Karpas-422 (cell line): ENCODE measurements around the gene TXNDC12. TPM values are rescaled to one million over a fixed set of nuclear protein-coding genes. Genes with fewer than 3 reads are reported as not detected.

Experiments used
- DNase-seq: peaks from one replicate; pipeline ENCODE4 v3.0.0-alpha.2; 2015
- H2AFZ ChIP-seq: fragments of 200-600 bp; sonication (generic); 2 replicates; pipeline ENCODE4 v1.6.1; 2014; ENCODE audit warnings: antibody characterized with exemption, low read length, mixed read lengths
- H3K27ac ChIP-seq: fragments of 200-600 bp; sonication (generic); 2 replicates; pipeline ENCODE4 v1.5.1; 2014; ENCODE audit warnings: mild to moderate bottlenecking, low read length, moderate library complexity
- H3K27me3 ChIP-seq: fragments of 200-600 bp; sonication (generic); 2 replicates; pipeline ENCODE4 v1.6.1; 2014; ENCODE audit warnings: low read length, mixed read lengths
- H3K36me3 ChIP-seq: fragments of 200-600 bp; sonication (generic); 2 replicates; pipeline ENCODE4 v1.6.1; 2014; ENCODE audit warnings: low read length, mixed read lengths; ENCODE audit not compliant: insufficient read depth
- H3K4me1 ChIP-seq: fragments of 200-600 bp; sonication (generic); 2 replicates; pipeline ENCODE4 v1.6.1; 2014; ENCODE audit warnings: mild to moderate bottlenecking, low read length, mixed read lengths
- H3K4me2 ChIP-seq: fragments of 200-600 bp; sonication (generic); 2 replicates; pipeline ENCODE4 v1.6.1; 2014; ENCODE audit warnings: low read length, low read depth, mild to moderate bottlenecking; ENCODE audit not compliant: poor library complexity, severe bottlenecking
- H3K4me3 ChIP-seq: fragments of 200-600 bp; sonication (generic); 2 replicates; pipeline ENCODE4 v1.5.1; 2014; ENCODE audit warnings: mild to moderate bottlenecking, antibody characterized with exemption, low read length, mixed read lengths
- H3K79me2 ChIP-seq: fragments of 200-600 bp; sonication (generic); 2 replicates; pipeline ENCODE4 v1.6.1; 2014; ENCODE audit warnings: mild to moderate bottlenecking, low read length, mixed read lengths
- H3K9ac ChIP-seq: fragments of 200-600 bp; sonication (generic); 2 replicates; pipeline ENCODE4 v1.6.0; 2014; ENCODE audit warnings: low read length
- H3K9me2 ChIP-seq: fragments of 200-600 bp; sonication (generic), shearing (Covaris generic); replicated peaks from 2 replicates; pipeline ENCODE4 v1.6.0; 2014; ENCODE audit warnings: mild to moderate bottlenecking, low read length, moderate library complexity; ENCODE audit not compliant: insufficient read depth
- H3K9me3 ChIP-seq: fragments of 300-700, 200-600 bp; sonication (generic); 2 replicates; pipeline ENCODE4 v1.6.1; 2014; ENCODE audit warnings: low read length, mixed read lengths
- H4K20me1 ChIP-seq: fragments of 200-600 bp; sonication (generic); 2 replicates; pipeline ENCODE4 v1.6.1; 2014; ENCODE audit warnings: mild to moderate bottlenecking, antibody characterized with exemption, low read length, low read depth; ENCODE audit not compliant: insufficient read depth
- small RNA-seq: library from RNA; depleted of rRNA; stranded (forward); fragments of <200 nt; gene quantifications from one replicate; pipeline ENCODE3, GENCODE V24; 2014
- total RNA-seq: library from RNA; depleted of rRNA; stranded (reverse); fragments of >200 nt; shearing (Covaris generic); gene quantifications from 2 replicates; pipeline ENCODE4 v1.2.3, GENCODE V29; 2014; ENCODE audit warnings: low replicate concordance; rRNA removed

TXNDC12 gene
- total RNA-seq, 1 experiment from 2014 or later, result 39.2 TPM

- Histone ChIP-seq H3K9me3 (no peaks in the 10 kb centered on the region), H3K4me3 (no peak overlapping the region), H3K27ac (no peak overlapping the region), H4K20me1 (no peaks in the 10 kb centered on the region), H3K9me2 (no peaks in the 10 kb centered on the region), H3K27me3 (no peaks in the 10 kb centered on the region), H3K79me2 (no peaks in the 10 kb centered on the region), H3K4me2 (no peak overlapping the region), H3K9ac (no peak overlapping the region), H3K4me1 (no peaks in the 10 kb centered on the region), H2AFZ (no peak overlapping the region), H3K36me3 (no peaks in the 10 kb centered on the region)
- no peak for DNase-seq
Measured at GRCh38 chr1:51982161-51982560, 72.8 kb downstream of the TXNDC12 start.

- no peaks in the 10 kb centered on the region for H3K27me3 ChIP-seq
- H3K36me3 ChIP-seq, result no peaks in the 10 kb centered on the region
- no peaks in the 10 kb centered on the region for H4K20me1 ChIP-seq
Measured at GRCh38 chr1:51981555-51981954, 73.4 kb downstream of the TXNDC12 start.

DNA sequence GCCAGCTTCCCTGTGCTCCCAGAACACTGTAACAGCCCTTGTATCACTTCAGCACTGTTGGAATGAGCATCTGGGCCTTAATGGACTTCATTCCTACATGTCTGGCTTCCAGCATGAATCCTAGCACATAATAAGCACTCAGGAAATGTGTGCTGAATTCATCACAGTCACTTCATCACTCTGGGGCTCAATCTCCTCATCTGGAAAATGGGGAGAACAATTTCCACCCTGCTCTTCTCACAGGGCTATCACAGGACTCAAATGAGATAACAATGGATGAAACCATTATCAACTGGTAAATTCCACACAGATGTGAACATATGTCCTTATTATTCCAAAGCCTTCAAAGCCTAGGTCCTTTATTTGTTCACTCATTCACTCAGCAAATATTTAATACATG, 76.9 kb downstream of the TXNDC12 start:
- no peaks in the 10 kb centered on the region for H3K9me2 ChIP-seq
- no peaks in the 10 kb centered on the region for H3K9me3 ChIP-seq
- H3K79me2 ChIP-seq, result no peaks in the 10 kb centered on the region
- H3K9ac ChIP-seq, result no peak overlapping the region
- H3K4me3 ChIP-seq, result no peak overlapping the region
- DNase-seq, result no peak
- no peak overlapping the region for H3K27ac ChIP-seq
- no peaks in the 10 kb centered on the region for H3K27me3 ChIP-seq
- no peak overlapping the region for H3K4me2 ChIP-seq
- no peak overlapping the region for H2AFZ ChIP-seq
- H3K4me1 ChIP-seq, result peaks cover 4% of the 10 kb centered on the region
- H3K36me3 ChIP-seq, result no peaks in the 10 kb centered on the region
- H4K20me1 ChIP-seq, result no peaks in the 10 kb centered on the region

More at GRCh38 chr1:51981555-51981954, 73.4 kb downstream of the TXNDC12 start:
- no peaks in the 10 kb centered on the region for H3K79me2 ChIP-seq
- no peak overlapping the region for H3K9ac ChIP-seq
- no peak overlapping the region for H2AFZ ChIP-seq
- DNase-seq, result no peak
- H3K27ac ChIP-seq, result no peak overlapping the region
- H3K9me2 ChIP-seq, result no peaks in the 10 kb centered on the region
- no peak overlapping the region for H3K4me3 ChIP-seq
- no peaks in the 10 kb centered on the region for H3K4me1 ChIP-seq
- H3K9me3 ChIP-seq, result no peaks in the 10 kb centered on the region
- H3K4me2 ChIP-seq, result no peak overlapping the region

GRCh38 chr1:51976846-51977602, 78.0 kb downstream of the TXNDC12 start:
- Histone ChIP-seq H4K20me1 (no peaks in the 10 kb centered on the region), H3K9ac (no peak overlapping the region), H3K9me3 (no peaks in the 10 kb centered on the region), H3K4me1 (peaks cover 4% of the 10 kb centered on the region), H3K27ac (no peak overlapping the region), H2AFZ (no peak overlapping the region), H3K36me3 (no peaks in the 10 kb centered on the region), H3K27me3 (no peaks in the 10 kb centered on the region), H3K79me2 (no peaks in the 10 kb centered on the region), H3K4me2 (no peak overlapping the region), H3K9me2 (no peaks in the 10 kb centered on the region), H3K4me3 (no peak overlapping the region)
- DNase-seq, result no peak

DNA sequence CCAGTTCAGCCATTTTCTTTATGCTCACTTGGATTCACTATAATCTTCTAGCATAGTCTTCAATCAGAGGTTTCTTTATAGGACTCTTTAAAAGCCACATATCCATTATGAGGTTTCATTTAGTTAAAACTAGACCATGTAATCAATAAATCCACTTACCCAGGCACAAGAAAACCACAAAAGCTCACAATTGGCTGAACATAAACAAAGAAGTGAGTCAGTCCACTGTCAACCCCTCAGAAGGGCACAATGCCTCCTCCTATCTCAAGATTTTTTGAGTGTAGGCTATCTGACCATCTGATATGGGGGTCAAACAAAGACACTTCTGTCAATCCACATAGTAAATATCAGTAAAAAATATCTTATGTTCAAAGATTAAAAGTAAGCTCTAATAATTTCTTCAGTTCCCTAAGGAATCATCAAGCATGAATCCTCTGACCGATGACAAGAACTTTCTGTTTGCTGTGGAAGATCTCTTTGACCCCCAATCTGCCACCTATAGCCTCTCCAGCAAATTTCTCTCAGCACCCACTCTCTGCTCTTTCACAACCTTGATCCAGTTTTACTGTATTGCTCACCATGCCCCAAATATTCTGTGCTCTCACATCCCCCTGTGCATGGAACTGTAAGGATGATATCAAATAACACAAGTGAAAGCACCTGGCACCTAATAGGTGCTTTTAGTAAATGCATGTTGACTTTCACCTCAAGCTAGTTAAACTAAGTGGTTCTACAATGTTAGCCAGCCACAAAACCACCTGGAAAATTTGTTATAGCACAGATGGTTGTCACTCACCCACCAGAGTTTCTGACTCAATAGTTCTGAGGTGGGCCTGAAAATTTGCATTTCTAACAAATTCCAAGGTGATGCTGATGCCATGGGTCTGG, 81.2 kb downstream of the TXNDC12 start:
- DNase-seq, result no peak
- Histone ChIP-seq H3K9me3 (no peaks in the 10 kb centered on the region), H3K4me2 (no peak overlapping the region), H3K27me3 (no peaks in the 10 kb centered on the region), H2AFZ (no peak overlapping the region), H3K9me2 (no peaks in the 10 kb centered on the region), H3K36me3 (no peaks in the 10 kb centered on the region), H3K27ac (no peak overlapping the region), H3K4me3 (no peak overlapping the region), H3K79me2 (no peaks in the 10 kb centered on the region), H3K4me1 (peaks cover 4% of the 10 kb centered on the region), H3K9ac (no peak overlapping the region), H4K20me1 (no peaks in the 10 kb centered on the region)

Small RNA genes lying within 50 kb of the gene (small RNA-seq; reads per million reads assigned to genes)
- not detected for gene RN7SL290P
- gene RNA5SP48, result 0.16 reads per million

Other genes starting within 250 kb of the TXNDC12 start
- gene NRDC, start 176.5 kb downstream of the TXNDC12 start, total RNA-seq, result 104 and 140 TPM in 2 replicates
- not detected in 2 replicates for gene RAB3B, start 64.5 kb downstream of the TXNDC12 start, total RNA-seq
- 22.1 and 26.7 TPM in 2 replicates for gene KTI12, start 21.4 kb downstream of the TXNDC12 start, total RNA-seq
- 42.6 and 78.8 TPM in 2 replicates for gene BTF3L4, start 1.1 kb upstream of the TXNDC12 start, total RNA-seq
- 1.6 and 2.2 TPM in 2 replicates for gene ZFYVE9, start 86.9 kb upstream of the TXNDC12 start, total RNA-seq